GM12874 (cell line): Measurements from ENCODE around the gene ZRANB1.

Experiments used
- TF ChIP-seq, protein P1 (sequence below): IDR thresholded peaks from 2 replicates; pipeline ENCODE4 v1.5.1; 2011; ENCODE audit warnings: low read depth, mild to moderate bottlenecking, control low read depth, low read length, moderate library complexity; ENCODE audit not compliant: insufficient read depth

The ZRANB1 gene

DNA sequence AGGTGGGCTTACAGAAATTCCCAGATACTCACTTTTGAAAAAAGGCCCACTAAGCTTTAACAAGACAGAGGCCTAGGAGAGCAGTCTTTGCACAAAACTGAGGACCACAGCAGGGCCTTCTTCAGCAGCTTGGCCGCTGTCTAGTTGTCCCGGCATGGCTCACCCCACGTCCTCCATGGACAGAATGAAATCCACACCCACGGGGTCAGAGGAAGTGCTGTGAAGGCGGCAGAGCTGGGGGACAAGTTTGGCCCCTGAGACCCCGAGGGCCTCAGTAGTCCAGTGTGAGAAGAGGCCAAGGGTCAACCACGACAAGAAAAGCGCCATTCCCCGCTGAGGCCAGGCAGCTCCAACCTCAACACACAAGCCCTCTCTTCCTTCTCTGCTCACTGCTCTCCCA lies 78.9 kb downstream of the ZRANB1 start:
- TF ChIP-seq, protein P1, sequence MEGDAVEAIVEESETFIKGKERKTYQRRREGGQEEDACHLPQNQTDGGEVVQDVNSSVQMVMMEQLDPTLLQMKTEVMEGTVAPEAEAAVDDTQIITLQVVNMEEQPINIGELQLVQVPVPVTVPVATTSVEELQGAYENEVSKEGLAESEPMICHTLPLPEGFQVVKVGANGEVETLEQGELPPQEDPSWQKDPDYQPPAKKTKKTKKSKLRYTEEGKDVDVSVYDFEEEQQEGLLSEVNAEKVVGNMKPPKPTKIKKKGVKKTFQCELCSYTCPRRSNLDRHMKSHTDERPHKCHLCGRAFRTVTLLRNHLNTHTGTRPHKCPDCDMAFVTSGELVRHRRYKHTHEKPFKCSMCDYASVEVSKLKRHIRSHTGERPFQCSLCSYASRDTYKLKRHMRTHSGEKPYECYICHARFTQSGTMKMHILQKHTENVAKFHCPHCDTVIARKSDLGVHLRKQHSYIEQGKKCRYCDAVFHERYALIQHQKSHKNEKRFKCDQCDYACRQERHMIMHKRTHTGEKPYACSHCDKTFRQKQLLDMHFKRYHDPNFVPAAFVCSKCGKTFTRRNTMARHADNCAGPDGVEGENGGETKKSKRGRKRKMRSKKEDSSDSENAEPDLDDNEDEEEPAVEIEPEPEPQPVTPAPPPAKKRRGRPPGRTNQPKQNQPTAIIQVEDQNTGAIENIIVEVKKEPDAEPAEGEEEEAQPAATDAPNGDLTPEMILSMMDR, result no peak

DNA sequence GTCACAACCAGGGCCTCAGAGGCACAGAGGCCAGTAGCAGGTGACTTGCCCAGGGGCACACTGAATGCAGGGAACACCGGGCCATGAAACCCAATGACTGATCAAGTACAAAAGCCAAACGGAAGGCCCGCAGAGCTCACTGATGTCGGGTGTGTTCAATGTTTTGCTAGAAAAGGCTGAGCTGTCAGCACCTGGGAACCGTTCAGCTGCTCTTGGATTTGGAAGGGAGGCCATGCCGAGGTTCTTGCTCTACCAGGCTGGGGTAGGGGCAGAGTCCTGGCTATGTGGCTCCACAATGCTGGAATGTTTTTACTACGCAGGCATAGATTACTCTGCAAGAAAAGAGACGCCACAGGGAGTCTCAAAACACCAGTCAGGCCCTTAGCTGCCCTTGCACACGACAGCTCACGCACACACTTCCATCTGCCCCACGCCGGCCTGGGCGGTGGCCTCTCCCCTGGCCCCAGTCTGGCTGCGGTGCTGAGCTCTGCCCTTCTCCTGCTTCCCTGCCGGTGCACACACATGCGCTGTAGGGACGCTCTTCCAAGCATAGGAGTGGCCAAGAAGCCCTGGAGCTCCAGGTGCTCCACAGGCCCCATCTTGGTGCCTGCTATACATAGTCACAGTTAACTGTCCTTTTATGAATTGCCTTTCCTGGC lies 79.9 kb downstream of the ZRANB1 start:
- TF ChIP-seq, protein P1, result no peak

DNA sequence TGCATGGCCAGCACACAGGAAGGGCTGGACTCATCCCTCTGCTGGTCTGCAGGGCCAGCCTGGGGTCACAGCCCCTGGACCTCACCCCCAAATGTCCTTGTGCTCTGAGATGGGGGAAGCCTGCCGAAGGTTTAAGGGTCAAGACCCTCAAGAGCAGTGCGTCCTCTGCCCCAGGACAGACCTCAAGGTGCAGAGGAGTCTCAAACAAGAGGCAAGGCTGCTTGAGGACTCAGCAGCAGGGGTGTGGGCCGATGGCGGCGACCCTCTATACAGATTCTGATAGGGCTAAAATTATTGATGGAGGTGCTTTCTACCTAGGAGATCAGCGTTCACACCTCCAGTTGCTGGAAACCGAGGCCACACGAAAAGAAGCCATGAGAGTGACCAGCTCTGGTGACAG lies 80.7 kb downstream of the ZRANB1 start:
- TF ChIP-seq, protein P1, result no peak

DNA sequence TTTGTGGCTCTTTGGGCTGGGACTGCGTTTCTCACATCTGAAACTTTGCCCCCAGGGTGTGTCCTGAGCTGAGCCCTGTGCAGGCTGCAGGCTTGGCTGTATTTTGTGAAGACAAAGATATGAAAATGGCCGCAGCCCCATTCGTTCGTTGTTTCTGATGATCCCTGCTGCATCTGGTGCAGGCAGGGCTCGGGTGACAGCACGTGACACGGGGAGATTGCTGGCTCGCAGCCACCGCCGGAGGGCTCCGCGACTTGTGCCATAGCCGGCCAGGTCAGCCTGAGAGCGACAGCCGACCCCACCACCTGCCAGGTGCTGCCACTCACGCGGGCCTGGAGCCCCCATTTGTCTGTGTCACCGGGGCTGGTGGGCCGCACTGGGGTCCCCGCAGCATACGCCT lies 81.3 kb downstream of the ZRANB1 start:
- TF ChIP-seq, protein P1, result no peak

GRCh38 chr10:125023862-125024496 lies 82.1 kb downstream of the ZRANB1 start:
- TF ChIP-seq, protein P1, result no peak

DNA sequence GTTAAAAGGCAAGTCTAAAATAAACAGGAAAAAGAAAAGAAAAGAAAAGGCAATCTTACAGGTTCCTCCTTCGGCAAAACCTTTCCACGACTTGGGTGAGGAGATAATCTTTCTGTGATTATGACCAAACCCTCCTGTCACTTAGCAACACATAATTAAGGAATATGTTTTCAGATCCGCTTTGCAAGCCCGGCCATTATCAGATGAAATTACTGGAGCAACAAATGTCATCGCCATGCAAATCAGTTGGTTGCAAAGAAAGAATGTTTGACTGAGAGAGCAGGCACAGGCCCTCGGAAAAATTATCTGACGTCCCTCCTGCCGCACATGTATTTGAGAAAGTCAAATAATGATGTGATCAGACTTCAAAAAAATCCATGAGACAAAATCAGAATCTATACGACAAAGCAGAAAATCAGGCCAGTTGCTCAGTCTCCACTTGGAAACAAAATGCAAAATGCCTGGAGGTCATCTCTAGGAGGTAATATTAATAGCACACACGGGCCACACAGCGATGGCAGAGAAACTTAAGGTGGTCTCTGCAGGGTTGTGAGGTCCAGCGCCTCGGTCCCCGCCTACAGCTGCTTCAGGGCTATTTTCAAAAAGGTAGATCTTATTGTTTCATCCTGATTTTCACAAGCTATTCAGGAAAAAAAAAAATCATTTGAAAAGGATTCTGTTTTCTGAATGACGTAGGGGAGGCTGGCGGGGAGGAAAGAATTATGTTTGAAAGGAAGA lies 82.7 kb downstream of the ZRANB1 start:
- TF ChIP-seq, protein P1, result no peak

DNA sequence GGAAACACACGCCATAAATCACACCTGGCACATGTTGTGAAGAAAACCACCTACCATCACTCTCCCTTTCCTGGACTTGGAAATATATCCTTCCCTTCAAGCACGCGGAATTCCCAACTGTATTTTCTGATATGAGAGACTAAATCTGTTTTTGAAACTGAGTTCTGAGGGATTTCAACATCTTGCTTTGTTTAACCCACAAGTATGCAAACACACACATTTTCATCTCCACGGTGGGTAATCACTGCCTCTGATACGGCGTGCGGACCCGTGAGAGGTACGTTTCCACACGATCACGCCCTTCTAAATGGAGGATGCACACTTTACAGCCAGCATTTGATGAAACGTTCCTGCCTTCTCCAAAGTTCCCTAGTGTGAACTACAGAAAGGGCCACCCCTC lies 83.4 kb downstream of the ZRANB1 start:
- TF ChIP-seq, protein P1, result no peak
